ENCODE measurements around the gene AP1S1. TPM values are rescaled to one million over a fixed set of nuclear protein-coding genes. Genes with fewer than 3 reads are reported as not detected.

AP1S1 gene
- total and polyA plus RNA-seq, 5 donors = 10.7 to 20.9 (median 12.5) TPM

DNA sequence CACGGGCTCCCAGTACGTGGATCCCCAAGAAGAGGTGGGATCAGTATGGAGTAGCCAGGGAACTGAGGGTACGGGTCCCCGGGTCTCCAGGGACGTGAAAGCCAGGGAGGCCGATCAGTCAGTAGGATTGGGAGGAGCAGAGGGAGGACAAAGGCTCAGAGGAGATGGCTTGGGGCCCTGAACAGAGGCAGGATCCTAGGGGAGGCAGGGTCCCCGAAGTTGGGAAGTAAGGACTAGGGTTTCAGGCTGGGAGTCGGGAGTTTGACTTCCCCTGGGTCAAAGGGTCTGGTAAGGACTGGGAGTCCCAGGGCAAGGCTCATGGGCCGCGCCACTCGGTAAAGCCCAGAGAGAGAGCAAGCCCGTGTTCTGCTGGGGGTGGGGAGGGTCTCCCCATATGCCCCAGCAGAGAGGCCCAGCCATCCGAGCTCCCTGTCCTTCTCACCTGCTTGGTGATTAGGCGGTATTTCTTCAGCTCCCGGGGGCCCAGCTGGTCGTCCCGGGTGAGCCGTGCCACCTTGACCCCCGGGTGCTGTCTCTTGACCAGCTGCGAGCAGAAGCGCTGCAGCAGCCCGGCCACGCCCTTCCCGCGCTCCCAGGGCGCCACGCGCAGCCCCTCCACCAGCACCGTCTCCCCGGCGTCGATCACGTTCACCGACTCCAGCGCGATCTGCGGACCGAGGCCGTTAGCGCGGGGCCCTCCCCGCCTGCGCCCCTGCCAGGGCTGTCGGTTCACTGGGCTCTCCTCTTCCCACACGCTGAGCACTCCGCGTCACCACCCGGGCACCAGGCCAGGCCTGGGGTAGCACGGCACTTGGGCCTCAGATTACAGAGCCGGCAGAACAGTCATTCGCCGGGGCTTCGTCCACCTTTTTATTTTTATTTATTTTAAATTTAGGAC, 18.8 kb downstream of the AP1S1 start:
- WGBS = 2% methylated on average over 53 of the region's 53 CpGs
- ATAC-seq (peak; percentile 50 to 71), DNase-seq (peak; percentile 75 to 85 (median 81))
- H3K4me3 ChIP-seq (ENCODE audit: low read length) = no peak overlapping the region
- H3K27ac ChIP-seq (ENCODE audit: low read length) = no peak overlapping the region
- intact Hi-C loops (cut with DNase I) = no loop called here
- no peaks in the 10 kb centered on the region for H3K4me1 ChIP-seq (ENCODE audit: control insufficient read depth, insufficient read depth, low read length)
- no peaks in the 10 kb centered on the region for H3K9me3 ChIP-seq (ENCODE audit: control insufficient read depth, low read length)
- H3K27me3 ChIP-seq (ENCODE audit: control insufficient read depth, insufficient read depth) = no peaks in the 10 kb centered on the region

GRCh38 chr7:101173752-101174244, 19.5 kb downstream of the AP1S1 start:
- WGBS = 5% methylated on average over 16 of the region's 16 CpGs
- H3K4me3 ChIP-seq (ENCODE audit: low read length) = no peak overlapping the region
- H3K27ac ChIP-seq (ENCODE audit: low read length) = no peak overlapping the region
- intact Hi-C loops (cut with DNase I) = no loop called here
- DNase-seq (no peak), ATAC-seq (peak in 1 of 2 donors; percentile 24)
- no peaks in the 10 kb centered on the region for H3K27me3 ChIP-seq (ENCODE audit: control insufficient read depth, insufficient read depth)
- no peaks in the 10 kb centered on the region for H3K4me1 ChIP-seq (ENCODE audit: control insufficient read depth, insufficient read depth, low read length)
- no peaks in the 10 kb centered on the region for H3K9me3 ChIP-seq (ENCODE audit: control insufficient read depth, low read length)

DNA sequence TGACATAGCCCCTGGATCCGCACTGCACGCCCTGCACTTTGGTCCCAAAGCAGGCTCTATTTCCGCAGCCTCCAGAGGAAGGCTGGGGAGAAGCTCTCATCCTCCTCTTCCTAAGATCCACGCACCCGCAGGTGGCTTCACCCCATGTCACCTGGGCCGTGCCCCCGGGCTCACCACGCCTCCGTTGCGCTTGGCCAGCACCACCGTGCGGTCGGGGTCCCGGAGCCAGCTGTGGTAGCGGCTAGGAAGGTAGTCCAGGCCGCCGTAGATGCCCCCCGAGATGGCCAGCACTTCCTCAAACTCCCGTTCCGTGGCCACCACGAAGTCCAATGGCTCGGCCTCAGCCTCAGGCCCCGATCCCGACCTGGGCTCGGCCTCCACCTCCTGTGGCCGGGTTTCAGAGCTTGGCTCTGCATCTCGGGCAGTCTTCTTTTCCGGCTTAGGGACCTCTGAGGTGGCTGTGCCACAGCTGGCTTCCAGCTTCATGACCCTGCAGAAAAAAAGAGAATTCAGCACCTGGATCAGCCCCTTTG, 20.1 kb downstream of the AP1S1 start:
- ATAC-seq (no peak), DNase-seq (no peak)
- no peak overlapping the region for H3K27ac ChIP-seq (ENCODE audit: low read length)
- intact Hi-C loops (cut with DNase I) = no loop called here
- H3K4me1 ChIP-seq (ENCODE audit: control insufficient read depth, insufficient read depth, low read length) = no peaks in the 10 kb centered on the region
- 2% methylated on average over 28 of the region's 28 CpGs for WGBS
- H3K4me3 ChIP-seq (ENCODE audit: low read length) = no peak overlapping the region
- H3K9me3 ChIP-seq (ENCODE audit: control insufficient read depth, low read length) = no peaks in the 10 kb centered on the region
- H3K27me3 ChIP-seq (ENCODE audit: control insufficient read depth, insufficient read depth) = no peaks in the 10 kb centered on the region

- H3K27ac ChIP-seq (ENCODE audit: low read length) = no peak overlapping the region
- H3K4me3 ChIP-seq (ENCODE audit: low read length) = no peak overlapping the region
- 35% methylated on average over 3 of the region's 3 CpGs for WGBS
- no peaks in the 10 kb centered on the region for H3K9me3 ChIP-seq (ENCODE audit: control insufficient read depth, low read length)
- no peak for DNase-seq
- ATAC-seq = no peak
- intact Hi-C loops (cut with DNase I) = no loop called here
- H3K4me1 ChIP-seq (ENCODE audit: control insufficient read depth, insufficient read depth, low read length) = peaks cover 3% of the 10 kb centered on the region
- no peaks in the 10 kb centered on the region for H3K27me3 ChIP-seq (ENCODE audit: control insufficient read depth, insufficient read depth)
Measured at GRCh38 chr7:101175664-101176063, 21.4 kb downstream of the AP1S1 start.

- Histone ChIP-seq H3K27me3 (ENCODE audit: control insufficient read depth, insufficient read depth) (no peaks in the 10 kb centered on the region), H3K27ac (ENCODE audit: low read length) (no peak overlapping the region), H3K4me1 (ENCODE audit: control insufficient read depth, insufficient read depth, low read length) (peaks cover 3% of the 10 kb centered on the region), H3K9me3 (ENCODE audit: control insufficient read depth, low read length) (no peaks in the 10 kb centered on the region), H3K4me3 (ENCODE audit: low read length) (no peak overlapping the region)
- 54% methylated on average over 2 of the region's 2 CpGs for WGBS
- DNase-seq (no peak), ATAC-seq (no peak)
- intact Hi-C loops (cut with DNase I) = no loop called here
Measured at GRCh38 chr7:101177644-101178043, 23.4 kb downstream of the AP1S1 start.

GRCh38 chr7:101179117-101179516, 24.8 kb downstream of the AP1S1 start:
- intact Hi-C loops (cut with DNase I) = no loop called here
- Histone ChIP-seq H3K4me1 (ENCODE audit: control insufficient read depth, insufficient read depth, low read length) (peaks cover 3% of the 10 kb centered on the region), H3K4me3 (ENCODE audit: low read length) (no peak overlapping the region), H3K9me3 (ENCODE audit: control insufficient read depth, low read length) (no peaks in the 10 kb centered on the region), H3K27ac (ENCODE audit: low read length) (no peak overlapping the region), H3K27me3 (ENCODE audit: control insufficient read depth, insufficient read depth) (no peaks in the 10 kb centered on the region)
- DNase-seq (no peak), ATAC-seq (no peak)
- 2% methylated on average over 20 of the region's 20 CpGs for WGBS

DNA sequence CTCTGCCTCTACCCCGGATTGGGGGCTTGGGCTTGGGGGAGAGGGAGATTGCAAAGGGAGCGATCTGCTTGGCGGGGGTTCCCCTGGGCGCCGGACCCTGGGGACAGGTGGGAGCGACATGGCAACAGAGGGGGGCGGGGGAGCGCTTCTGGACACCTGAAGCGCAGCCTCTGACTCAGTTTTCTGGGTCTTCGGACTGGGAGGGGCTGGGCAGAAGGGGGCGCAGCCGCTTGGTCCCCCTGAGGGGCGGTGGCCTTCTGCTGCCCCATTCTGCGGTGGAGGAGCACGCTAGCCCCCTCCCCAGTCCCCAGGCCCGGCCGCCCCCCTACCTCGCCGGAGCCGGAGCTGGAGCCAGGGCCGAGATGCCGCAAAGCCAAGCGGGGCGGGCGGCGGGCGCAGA, 25.4 kb downstream of the AP1S1 start:
- ATAC-seq = no peak
- H3K4me3 ChIP-seq (ENCODE audit: low read length) = no peak overlapping the region
- no peak overlapping the region for H3K27ac ChIP-seq (ENCODE audit: low read length)
- peaks cover 3% of the 10 kb centered on the region for H3K4me1 ChIP-seq (ENCODE audit: control insufficient read depth, insufficient read depth, low read length)
- intact Hi-C loops (cut with DNase I) = no loop called here
- no peak for DNase-seq
- no peaks in the 10 kb centered on the region for H3K9me3 ChIP-seq (ENCODE audit: control insufficient read depth, low read length)
- no peaks in the 10 kb centered on the region for H3K27me3 ChIP-seq (ENCODE audit: control insufficient read depth, insufficient read depth)
- WGBS = 1% methylated on average over 27 of the region's 27 CpGs

DNA sequence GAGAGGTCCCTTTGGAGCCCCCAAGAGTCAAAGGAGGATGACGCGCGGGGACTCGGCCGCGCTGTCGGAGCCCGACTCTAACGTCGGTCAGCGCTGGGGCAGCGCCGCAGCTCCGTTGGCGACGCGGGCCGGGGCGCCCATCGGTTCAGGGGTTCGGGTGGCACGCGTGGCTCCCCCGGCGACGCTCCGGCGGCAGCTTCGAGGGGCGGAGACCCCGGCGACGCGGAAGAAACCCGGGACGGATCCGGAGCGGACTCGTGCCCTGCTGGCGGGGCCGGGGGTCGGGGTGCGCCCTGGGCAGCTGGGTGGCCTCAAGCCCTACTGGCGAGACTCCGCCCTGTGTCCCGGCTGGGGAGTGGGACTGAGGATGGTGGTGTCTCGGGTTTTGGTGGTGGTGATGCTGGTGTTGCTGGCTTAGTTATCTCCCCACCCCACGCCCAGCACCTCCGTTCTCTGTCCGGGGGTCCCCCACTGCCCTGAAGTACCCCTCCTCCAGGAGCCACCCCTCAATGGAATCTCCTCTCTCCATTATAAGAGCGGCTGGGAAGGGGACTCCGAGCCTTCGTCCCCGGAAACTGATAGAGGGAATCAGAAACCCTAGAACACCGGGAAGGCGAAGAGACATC, 26.0 kb downstream of the AP1S1 start, which contains the start of gene NAT16:
Gene NAT16 (minus strand): TSS at position 164 of the 626 bp plus-strand sequence. CDS start 5,486 bp downstream, outside the sequence.
- DNase-seq (no peak), ATAC-seq (no peak)
- H3K4me3 ChIP-seq (ENCODE audit: low read length) = no peak within 1 kb of the TSS
- 3% methylated on average over 56 of the region's 56 CpGs for WGBS
- no peaks in the 10 kb centered on the region for H3K27me3 ChIP-seq (ENCODE audit: control insufficient read depth, insufficient read depth)
- H3K9me3 ChIP-seq (ENCODE audit: control insufficient read depth, low read length) = no peaks in the 10 kb centered on the region
- H3K27ac ChIP-seq (ENCODE audit: low read length) = no peak within 1 kb of the TSS
- intact Hi-C loops (cut with DNase I) = no loop called here
- H3K4me1 ChIP-seq (ENCODE audit: control insufficient read depth, insufficient read depth, low read length) = peaks cover 3% of the 10 kb centered on the region

DNA sequence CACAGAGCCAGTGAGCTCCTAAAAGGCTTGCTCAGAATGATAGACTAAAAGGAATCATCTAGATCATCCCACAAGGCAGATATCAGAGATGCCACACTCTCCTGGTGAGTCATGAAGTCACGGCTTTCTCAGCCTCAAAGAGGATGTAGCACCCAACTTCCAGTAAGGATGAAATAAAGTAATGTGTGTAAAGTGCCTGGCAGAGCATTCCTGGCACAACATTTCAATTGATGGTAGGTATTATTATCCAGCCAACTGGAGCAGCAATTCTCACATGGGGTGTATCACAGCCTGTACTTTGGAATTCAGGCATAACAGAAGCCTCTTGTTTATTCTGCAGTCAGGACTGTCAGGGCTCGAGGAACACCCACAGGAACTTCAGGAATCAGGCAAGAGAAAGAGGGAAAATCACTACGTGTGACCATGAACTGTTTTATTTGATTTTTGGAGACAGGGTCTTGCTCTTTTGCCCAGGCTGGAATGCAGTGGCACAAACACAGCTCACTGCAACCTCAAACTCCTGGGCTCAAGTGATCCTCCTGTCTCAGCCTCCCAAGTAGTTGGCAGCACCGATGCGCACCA, 31.1 kb downstream of the AP1S1 start:
- Histone ChIP-seq H3K4me1 (ENCODE audit: control insufficient read depth, insufficient read depth, low read length) (no peaks in the 10 kb centered on the region), H3K4me3 (ENCODE audit: low read length) (no peak overlapping the region), H3K27ac (ENCODE audit: low read length) (no peak overlapping the region), H3K9me3 (ENCODE audit: control insufficient read depth, low read length) (no peaks in the 10 kb centered on the region), H3K27me3 (ENCODE audit: control insufficient read depth, insufficient read depth) (no peaks in the 10 kb centered on the region)
- ATAC-seq (no peak), DNase-seq (no peak)
- intact Hi-C loops (cut with DNase I) = loop anchor here in 1 of 4 donors (5.0 kb wide), 1 partner anchor 38 kb away; no protein-coding TSS in a partner anchor
- 48% methylated on average over 5 of the region's 5 CpGs for WGBS

DNA sequence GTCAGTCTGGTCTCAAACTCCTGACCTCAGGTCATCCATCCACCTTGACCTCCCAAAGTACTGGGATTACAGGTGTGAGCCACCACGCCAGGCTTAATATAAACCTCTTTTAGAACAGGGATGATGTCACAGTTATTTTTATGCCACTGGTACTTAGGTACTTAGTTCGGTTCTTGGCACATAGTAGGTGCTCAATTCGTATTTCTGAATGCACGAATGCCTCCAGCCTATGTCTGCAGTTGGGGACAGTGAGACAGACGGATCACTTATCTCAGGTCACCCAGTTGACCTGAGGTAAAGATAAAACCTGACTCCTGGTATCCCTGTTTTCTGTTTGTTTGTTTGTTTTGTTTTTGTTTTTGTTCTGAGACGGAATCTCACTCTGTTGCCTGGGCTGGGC, 31.9 kb downstream of the AP1S1 start:
- 58% methylated on average over 6 of the region's 6 CpGs for WGBS
- H3K4me1 ChIP-seq (ENCODE audit: control insufficient read depth, insufficient read depth, low read length) = no peaks in the 10 kb centered on the region

More for the DNA sequence above, 31.9 kb downstream of the AP1S1 start:
- Histone ChIP-seq H3K27ac (ENCODE audit: low read length) (no peak overlapping the region), H3K27me3 (ENCODE audit: control insufficient read depth, insufficient read depth) (no peaks in the 10 kb centered on the region), H3K9me3 (ENCODE audit: control insufficient read depth, low read length) (no peaks in the 10 kb centered on the region), H3K4me3 (ENCODE audit: low read length) (no peak overlapping the region)
- ATAC-seq (no peak), DNase-seq (no peak)
- intact Hi-C loops (cut with DNase I) = loop anchor here in 1 of 4 donors (5.0 kb wide), 1 partner anchor 39 kb away; no protein-coding TSS in a partner anchor
